ENCODE measurements around the gene LPP. TPM values are rescaled to one million over a fixed set of nuclear protein-coding genes. Genes with fewer than 3 reads are reported as not detected.

LPP gene
- total RNA-seq, 1 experiment from 2014 or later, result 120 TPM

DNA sequence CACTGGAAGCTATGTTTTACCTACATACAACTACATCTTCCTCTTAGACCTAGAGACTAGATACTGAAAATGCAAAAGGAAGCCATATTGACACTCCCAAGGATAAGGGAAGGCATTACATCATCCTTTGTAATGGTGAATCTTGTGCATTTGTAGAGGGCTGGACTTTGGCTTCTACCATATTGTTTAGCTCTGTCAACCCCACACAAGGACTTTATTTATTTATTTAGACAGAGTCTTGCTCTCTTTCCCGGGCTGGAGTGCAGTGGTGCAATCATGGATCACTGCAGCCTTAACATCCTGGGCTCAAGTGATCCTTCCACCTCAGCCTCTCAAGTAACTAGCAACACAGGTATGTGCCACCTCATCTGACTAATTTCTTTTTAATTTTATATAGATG, 686.3 kb downstream of the LPP start:
- peaks cover 18% of the 10 kb centered on the region for H3K36me3 Mint-ChIP-seq (ENCODE audit: insufficient read depth, unreplicated experiment)

DNA sequence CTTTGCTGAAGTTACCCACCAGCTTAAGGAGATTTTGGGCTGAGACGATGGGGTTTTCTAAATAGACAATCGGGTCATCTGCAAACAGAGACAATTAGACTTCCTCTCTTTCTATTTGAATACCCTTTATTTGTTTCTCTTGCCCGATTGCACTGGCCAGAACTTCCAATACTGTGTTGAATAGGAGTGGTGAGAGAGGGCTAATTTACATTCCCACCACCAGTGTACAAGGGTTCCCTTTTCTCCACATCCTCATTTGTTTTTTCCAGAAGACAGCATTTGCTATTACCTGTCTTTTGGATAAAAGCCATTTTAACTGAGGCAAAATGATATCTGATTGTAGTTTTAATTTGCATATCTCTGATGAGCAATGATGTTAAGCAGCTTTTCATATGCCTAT, 687.9 kb downstream of the LPP start:
- H3K9me3 ChIP-seq, result no peaks in the 10 kb centered on the region
- H3K4me3 ChIP-seq (ENCODE audit: low read depth, low read length), result no peak overlapping the region
- BruUV-seq (replicated peaks), result no TSS peak
- H3K36me3 ChIP-seq (ENCODE audit: control insufficient read depth, insufficient read depth, low read length), result no peaks in the 10 kb centered on the region; the same call in 1 of the 2 replicates
- POLR2A ChIA-PET, result no interaction called here
- Mint-ChIP-seq H3K4me3 (ENCODE audit: unreplicated experiment) (no peak overlapping the region), H3K27me3 (ENCODE audit: insufficient read depth, unreplicated experiment) (no peaks in the 10 kb centered on the region), H3K36me3 (ENCODE audit: insufficient read depth, unreplicated experiment) (peaks cover 18% of the 10 kb centered on the region), H3K9me3 (ENCODE audit: unreplicated experiment) (peaks cover 9% of the 10 kb centered on the region), H3K4me1 (ENCODE audit: low read depth, unreplicated experiment) (peaks cover 43% of the 10 kb centered on the region), H3K27ac (ENCODE audit: unreplicated experiment) (peak overlapping the region; percentile 66)
- intact Hi-C loops (cut with micrococcal nuclease; ENCODE audit: unreplicated experiment), result no loop called here
- no peak for DNase-seq
- H3K4me1 ChIP-seq, result peaks cover 29% of the 10 kb centered on the region
- H3K27me3 ChIP-seq (replicated peaks; ENCODE audit: control insufficient read depth, insufficient read depth, low read length), result no peaks in the 10 kb centered on the region
- CTCF ChIA-PET, result no interaction called here
- TF ChIP-seq, protein P1, sequence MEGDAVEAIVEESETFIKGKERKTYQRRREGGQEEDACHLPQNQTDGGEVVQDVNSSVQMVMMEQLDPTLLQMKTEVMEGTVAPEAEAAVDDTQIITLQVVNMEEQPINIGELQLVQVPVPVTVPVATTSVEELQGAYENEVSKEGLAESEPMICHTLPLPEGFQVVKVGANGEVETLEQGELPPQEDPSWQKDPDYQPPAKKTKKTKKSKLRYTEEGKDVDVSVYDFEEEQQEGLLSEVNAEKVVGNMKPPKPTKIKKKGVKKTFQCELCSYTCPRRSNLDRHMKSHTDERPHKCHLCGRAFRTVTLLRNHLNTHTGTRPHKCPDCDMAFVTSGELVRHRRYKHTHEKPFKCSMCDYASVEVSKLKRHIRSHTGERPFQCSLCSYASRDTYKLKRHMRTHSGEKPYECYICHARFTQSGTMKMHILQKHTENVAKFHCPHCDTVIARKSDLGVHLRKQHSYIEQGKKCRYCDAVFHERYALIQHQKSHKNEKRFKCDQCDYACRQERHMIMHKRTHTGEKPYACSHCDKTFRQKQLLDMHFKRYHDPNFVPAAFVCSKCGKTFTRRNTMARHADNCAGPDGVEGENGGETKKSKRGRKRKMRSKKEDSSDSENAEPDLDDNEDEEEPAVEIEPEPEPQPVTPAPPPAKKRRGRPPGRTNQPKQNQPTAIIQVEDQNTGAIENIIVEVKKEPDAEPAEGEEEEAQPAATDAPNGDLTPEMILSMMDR (IDR thresholded peaks at IDR 0.05; ENCODE audit: insufficient read depth in 1 of 2, low read depth in 1 of 2, low read length in 1 of 2, severe bottlenecking in 1 of 2, unreplicated experiment in 1 of 2), result no peak

More for the DNA sequence above, 686.3 kb downstream of the LPP start:
- peaks cover 9% of the 10 kb centered on the region for H3K9me3 Mint-ChIP-seq (ENCODE audit: unreplicated experiment)
- Histone ChIP-seq H3K9me3 (no peaks in the 10 kb centered on the region), H3K4me1 (peaks cover 18% of the 10 kb centered on the region), H3K36me3 (ENCODE audit: control insufficient read depth, insufficient read depth, low read length) (no peaks in the 10 kb centered on the region; the same call in 1 of the 2 replicates), H3K4me3 (ENCODE audit: low read depth, low read length) (no peak overlapping the region), H3K27me3 (replicated peaks; ENCODE audit: control insufficient read depth, insufficient read depth, low read length) (no peaks in the 10 kb centered on the region)
- no peak overlapping the region for H3K4me3 Mint-ChIP-seq (ENCODE audit: unreplicated experiment)
- DNase-seq, result no peak
- CTCF ChIA-PET, result no interaction called here
- peak overlapping the region; percentile 75 for H3K27ac Mint-ChIP-seq (ENCODE audit: unreplicated experiment)
- BruUV-seq (replicated peaks), result no TSS peak
- no peaks in the 10 kb centered on the region for H3K27me3 Mint-ChIP-seq (ENCODE audit: insufficient read depth, unreplicated experiment)
- TF ChIP-seq, protein P1 (IDR thresholded peaks at IDR 0.05; ENCODE audit: insufficient read depth in 1 of 2, low read depth in 1 of 2, low read length in 1 of 2, severe bottlenecking in 1 of 2, unreplicated experiment in 1 of 2), result no peak
- peaks cover 32% of the 10 kb centered on the region for H3K4me1 Mint-ChIP-seq (ENCODE audit: low read depth, unreplicated experiment)
- POLR2A ChIA-PET, result no interaction called here
- intact Hi-C loops (cut with micrococcal nuclease; ENCODE audit: unreplicated experiment), result no loop called here

DNA sequence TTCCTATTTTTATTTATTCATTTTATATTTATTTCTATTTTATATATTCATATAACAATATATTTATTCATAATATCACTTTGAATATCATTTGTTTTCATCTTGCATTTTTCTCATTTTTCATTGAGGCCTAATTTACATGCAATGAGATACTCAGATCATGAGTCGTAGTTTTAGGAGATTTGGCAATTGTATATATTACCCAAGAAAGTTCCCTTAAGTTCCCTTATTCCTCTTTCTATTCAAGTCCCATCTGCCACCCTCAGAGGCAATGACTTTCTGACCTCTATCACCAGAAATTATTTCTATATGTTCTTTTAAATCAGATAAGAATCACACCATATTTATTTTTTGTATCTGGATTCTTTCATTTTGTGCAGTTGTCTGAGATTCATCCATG, 688.7 kb downstream of the LPP start:
- Histone ChIP-seq H3K4me1 (peaks cover 29% of the 10 kb centered on the region), H3K27me3 (replicated peaks; ENCODE audit: control insufficient read depth, insufficient read depth, low read length) (no peaks in the 10 kb centered on the region), H3K4me3 (ENCODE audit: low read depth, low read length) (no peak overlapping the region), H3K36me3 (ENCODE audit: control insufficient read depth, insufficient read depth, low read length) (no peaks in the 10 kb centered on the region; the same call in 1 of the 2 replicates), H3K9me3 (no peaks in the 10 kb centered on the region)
- TF ChIP-seq, protein P1 (IDR thresholded peaks at IDR 0.05; ENCODE audit: insufficient read depth in 1 of 2, low read depth in 1 of 2, low read length in 1 of 2, severe bottlenecking in 1 of 2, unreplicated experiment in 1 of 2), result no peak
- BruUV-seq (replicated peaks), result no TSS peak
- CTCF ChIA-PET, result no interaction called here
- H3K27ac Mint-ChIP-seq (ENCODE audit: unreplicated experiment), result no peak overlapping the region
- peaks cover 48% of the 10 kb centered on the region for H3K4me1 Mint-ChIP-seq (ENCODE audit: low read depth, unreplicated experiment)
- H3K27me3 Mint-ChIP-seq (ENCODE audit: insufficient read depth, unreplicated experiment), result no peaks in the 10 kb centered on the region
- intact Hi-C loops (cut with micrococcal nuclease; ENCODE audit: unreplicated experiment), result no loop called here
- H3K9me3 Mint-ChIP-seq (ENCODE audit: unreplicated experiment), result peaks cover 9% of the 10 kb centered on the region
- no peak for DNase-seq
- peaks cover 18% of the 10 kb centered on the region for H3K36me3 Mint-ChIP-seq (ENCODE audit: insufficient read depth, unreplicated experiment)
- POLR2A ChIA-PET, result no interaction called here
- H3K4me3 Mint-ChIP-seq (ENCODE audit: unreplicated experiment), result no peak overlapping the region

All from Caco-2 (cell line).